Measurements from ENCODE around the gene LCN2. TPM values are rescaled to one million over a fixed set of nuclear protein-coding genes. Genes with fewer than 3 reads are reported as not detected.

LCN2 gene
- total and polyA plus RNA-seq, 10 of the 15 experiments (the other 5 are each of a cell fraction or from before 2014, with no cell fraction given): not detected

GRCh38 chr9:128155736-128156500 lies 6.7 kb downstream of the LCN2 start (continued):
- TF ChIP-seq RELB (IDR thresholded peaks at IDR 0.05; ENCODE audit: low read depth) (no peak), CREM (IDR thresholded peaks at IDR 0.05; ENCODE audit: low read depth) (no peak)

GRCh38 chr9:128159522-128159783 lies 10.2 kb downstream of the LCN2 start:
- H3K9ac ChIP-seq (ENCODE audit: control insufficient read depth, insufficient read depth, low read length): peak overlapping the region; percentile 75
- CTCF ChIA-PET: interaction anchor here (1.0 to 1.6 kb wide), 4 partner anchors 23 to 571 kb away, joined by 3 to 8 read pairs (median 4); no protein-coding TSS in a partner anchor
- peak overlapping the region; percentile 85 for H3K27ac ChIP-seq (ENCODE audit: control insufficient read depth, insufficient read depth)
- peak; percentile 60 for ATAC-seq
- H3K27me3 ChIP-seq (replicated peaks in 1 of 2; ENCODE audit: control insufficient read depth in 2 of 2, insufficient read depth in 2 of 2, low read length in 1 of 2): no peaks in the 10 kb centered on the region
- SMC1A ChIA-PET (ENCODE audit: uncharacterized antibody, unreplicated experiment): interaction anchor here (0.7 to 1.6 kb wide), 4 partner anchors 33 to 182 kb away, joined by 3 to 4 read pairs (median 3); partner anchors contain the start of genes GOLGA2 and SWI5
- peak overlapping the region; percentile 79 for H3K4me3 ChIP-seq
- H2AFZ ChIP-seq (ENCODE audit: control insufficient read depth, low read depth, low read length): peak overlapping the region; percentile 90
- intact Hi-C loops (cut with micrococcal nuclease; ENCODE audit: unreplicated experiment): no loop called here
- 28% methylated on average over 11 of the region's 11 CpGs for WGBS (ENCODE audit: insufficient coverage, insufficient replicate concordance, low lambda C conversion rate, missing lambda C conversion rate)
- no peaks in the 10 kb centered on the region for H4K20me1 ChIP-seq (ENCODE audit: control insufficient read depth, insufficient read depth)
- peaks cover 8% of the 10 kb centered on the region for H3K4me1 ChIP-seq (ENCODE audit: control insufficient read depth, insufficient read depth, low read length)
- BruUV-seq (replicated peaks): TSS peak; percentile 89
- DNase-seq (ENCODE audit: low read depth, low spot score): peak; percentile 37
- no peak for FAIRE-seq
- RAD21 ChIA-PET (ENCODE audit: unreplicated experiment): interaction anchor here (1.1 kb wide), 1 partner anchor 31 kb away, joined by 3 read pairs; no protein-coding TSS in a partner anchor
- peaks cover 0 to 10% of the 10 kb centered on the region in 2 experiments; a peak in 2 of 4 replicates for H3K36me3 ChIP-seq (ENCODE audit: control insufficient read depth in 2 of 2, insufficient read depth in 2 of 2, low read length in 1 of 2)
- in situ Hi-C loops (cut with MboI): no loop called here
- peaks cover 9% of the 10 kb centered on the region for H3K79me2 ChIP-seq (ENCODE audit: control insufficient read depth, insufficient read depth, low read length)
- H3K4me2 ChIP-seq (ENCODE audit: control insufficient read depth, insufficient read depth): peak overlapping the region; percentile 90
- H3K9me3 ChIP-seq (replicated peaks; ENCODE audit: control insufficient read depth, insufficient read depth, low read length): no peaks in the 10 kb centered on the region
- POLR2A ChIA-PET: interaction anchor here (0.6 to 1.5 kb wide), 3 partner anchors 10 to 717 kb away, joined by 3 to 5 read pairs (median 5); partner anchors contain the start of gene NAIF1
- 0 out of 2 replicates have a peak, but pooled peaks have one; percentile 40 for TF ChIP-seq GATAD2B (conservative IDR thresholded peaks at IDR 0.05; ENCODE audit: low read depth)
- TF ChIP-seq ZBTB40 (IDR thresholded peaks at IDR 0.05; ENCODE audit: borderline replicate concordance): peak; percentile 52; the same call in 1 of the 2 replicates
- no peak for TF ChIP-seq ZNF207 (IDR thresholded peaks at IDR 0.05; ENCODE audit: borderline replicate concordance)
- TF ChIP-seq NFYB (IDR thresholded peaks at IDR 0.05; ENCODE audit: insufficient read depth, low read depth, low read length): 0 out of 2 replicates have a peak, but pooled peaks have one; percentile 8
- TF ChIP-seq MLLT1 (IDR thresholded peaks at IDR 0.05): 0 out of 2 replicates have a peak, but pooled peaks have one; percentile 44
- TF ChIP-seq BHLHE40 (IDR thresholded peaks at IDR 0.05; ENCODE audit: borderline replicate concordance in 1 of 2, low read depth in 2 of 2, low read length in 1 of 2): peak; percentile 52 to 60; a peak in 2 of 4 replicates
- no peak for TF ChIP-seq CEBPB (IDR thresholded peaks at IDR 0.05; ENCODE audit: borderline replicate concordance in 1 of 2, low read depth in 2 of 2, low read length in 2 of 2)
- TF ChIP-seq E2F4 (IDR thresholded peaks at IDR 0.05; ENCODE audit: low read depth, low read length): 0 out of 2 replicates have a peak, but pooled peaks have one; percentile 1
- TF ChIP-seq GABPA (IDR thresholded peaks at IDR 0.05; ENCODE audit: low read depth): 0 out of 2 replicates have a peak, but pooled peaks have one; percentile 57

Data from GM12878 (cell line).